ENCODE data around the gene GALNT12. TPM values are rescaled to one million over a fixed set of nuclear protein-coding genes. Genes with fewer than 3 reads are reported as not detected.

The GALNT12 gene
- total RNA-seq, 1 experiment from 2014 or later: 2.7 TPM

DNA sequence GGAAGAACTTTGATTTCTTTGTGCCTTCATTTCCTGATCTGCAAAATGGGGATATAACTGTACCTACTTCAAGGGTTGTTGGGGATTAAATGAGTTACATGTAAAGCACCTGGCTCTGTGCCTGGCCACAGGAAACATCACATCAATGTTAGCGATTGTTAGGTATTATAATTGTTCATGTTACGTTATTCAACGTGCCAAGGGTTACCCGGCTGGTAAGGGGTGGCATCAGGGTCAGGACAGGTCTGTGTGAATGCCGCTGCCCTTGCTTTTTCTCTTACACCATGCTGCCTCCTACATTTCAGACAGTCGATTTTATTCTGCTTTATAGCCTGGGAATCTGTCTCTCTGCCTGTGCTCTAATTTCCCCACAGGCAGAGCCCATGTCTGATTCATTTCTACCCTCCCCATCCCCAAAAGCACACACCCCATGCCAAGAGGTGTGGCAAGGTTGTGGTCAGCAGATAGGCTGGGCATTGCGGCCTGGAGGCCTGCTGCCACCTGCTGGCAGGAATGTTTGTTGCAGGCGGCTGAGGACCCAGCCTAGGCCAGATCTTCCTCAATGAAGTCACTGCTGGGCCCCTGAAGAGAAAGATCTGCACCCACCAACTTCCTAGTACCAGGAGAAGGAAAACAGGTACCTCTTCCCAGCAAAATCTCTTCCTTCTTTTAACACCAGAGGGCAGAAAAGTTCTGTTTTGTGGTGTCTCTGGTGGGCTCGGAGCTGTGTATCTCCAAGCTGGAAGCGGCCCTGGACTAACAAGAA, 16.4 kb upstream of the GALNT12 start:
- Histone ChIP-seq H3K9me3 (replicated peaks) (no peaks in the 10 kb centered on the region), H3K36me3 (peaks cover 21% of the 10 kb centered on the region), H3K4me1 (peaks cover 26% of the 10 kb centered on the region), H3K27ac (peak overlapping the region; percentile 82), H3K27me3 (no peaks in the 10 kb centered on the region), H3K4me3 (no peak overlapping the region)
- DNase-seq: peak; percentile 81 to 88

DNA sequence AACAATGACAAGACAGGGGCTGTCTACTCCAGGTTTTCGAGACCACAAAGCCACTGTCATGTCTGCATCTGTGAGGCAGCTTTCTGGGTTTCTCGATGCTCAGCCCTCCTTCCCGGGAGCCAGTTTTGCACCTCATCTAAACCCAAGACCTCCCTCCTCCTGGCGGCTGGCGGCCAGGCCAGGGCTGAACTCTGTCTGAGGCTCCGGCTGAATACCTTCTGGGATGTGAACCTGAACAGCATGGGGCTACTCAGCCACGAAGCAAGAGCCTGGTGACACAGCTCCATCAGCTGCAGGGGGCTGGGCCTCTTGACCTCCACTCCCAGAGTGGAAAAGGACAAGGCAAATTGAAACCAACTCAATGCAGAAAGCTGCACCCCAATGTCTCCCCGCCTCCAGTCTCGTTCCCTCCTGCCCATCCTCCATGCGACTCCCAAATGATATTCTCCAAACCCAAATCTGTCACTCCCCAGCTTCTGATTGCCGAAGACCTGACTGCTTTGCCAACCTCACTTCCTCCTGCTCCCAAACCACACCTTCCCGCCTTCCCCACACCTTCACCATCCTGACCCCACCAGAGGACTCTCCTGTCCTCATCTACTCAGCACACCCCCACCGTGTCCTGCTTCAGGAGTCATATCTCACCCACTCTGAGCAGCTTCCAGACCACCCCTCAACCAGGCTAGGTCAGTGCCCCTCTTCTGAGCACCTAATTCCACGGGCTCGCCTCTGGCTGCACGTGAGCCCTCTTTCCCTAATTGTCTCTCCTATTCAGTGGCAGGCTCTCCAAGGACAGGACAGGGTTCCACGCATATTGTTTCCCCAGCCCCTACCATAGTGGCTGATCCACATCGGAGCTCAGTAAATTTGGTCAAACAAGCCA, 15.6 kb upstream of the GALNT12 start:
- Histone ChIP-seq H3K36me3 (peaks cover 21% of the 10 kb centered on the region), H3K27me3 (no peaks in the 10 kb centered on the region), H3K27ac (peak overlapping the region; percentile 82; the same call in 1 of the 2 replicates), H3K4me3 (no peak overlapping the region), H3K9me3 (replicated peaks) (no peaks in the 10 kb centered on the region), H3K4me1 (peaks cover 26% of the 10 kb centered on the region)
- no peak for DNase-seq

DNA sequence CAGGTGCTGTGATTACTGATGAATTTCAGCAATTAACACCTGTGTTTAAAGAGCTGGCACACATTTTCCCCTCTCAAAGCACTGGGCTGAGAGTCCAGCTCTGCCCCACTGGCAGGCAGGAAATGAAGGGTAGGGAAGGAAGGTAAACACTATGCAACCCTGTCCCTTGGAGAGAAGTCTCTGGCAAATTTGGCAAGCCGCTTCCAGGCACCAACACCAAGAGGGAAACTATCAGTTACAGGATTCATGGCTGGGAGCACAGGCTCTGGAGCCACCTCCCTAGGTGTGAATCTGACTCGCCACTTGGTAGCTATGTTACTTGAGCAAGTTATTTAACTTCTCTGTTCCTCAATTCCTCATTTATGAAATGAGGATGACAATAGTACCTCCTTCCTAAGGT, 14.4 kb upstream of the GALNT12 start:
- H3K36me3 ChIP-seq: peaks cover 21% of the 10 kb centered on the region
- peaks cover 3% of the 10 kb centered on the region for H3K9me3 ChIP-seq (replicated peaks)
- DNase-seq: no peak
- no peak overlapping the region for H3K27ac ChIP-seq
- no peak overlapping the region for H3K4me3 ChIP-seq
- H3K27me3 ChIP-seq: no peaks in the 10 kb centered on the region
- peaks cover 26% of the 10 kb centered on the region for H3K4me1 ChIP-seq

DNA sequence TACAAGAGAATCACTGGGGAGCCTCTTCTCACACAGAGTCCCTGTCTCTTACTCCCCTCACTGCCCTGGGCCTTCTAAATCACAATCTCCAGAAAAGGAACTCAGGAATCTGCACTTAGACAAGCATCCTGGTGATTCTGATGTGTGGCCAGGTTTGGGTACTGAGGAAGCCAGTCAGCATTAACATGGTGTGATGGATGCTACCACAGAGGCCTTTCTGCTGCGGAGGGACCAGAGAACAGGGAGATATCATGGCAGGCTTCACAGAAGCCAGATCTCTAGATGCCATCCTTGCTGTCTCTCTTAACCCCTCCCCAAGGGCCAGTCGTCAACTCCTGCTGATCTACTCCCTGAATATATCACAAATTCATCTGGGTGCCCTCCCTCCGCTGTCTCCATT, 12.7 kb upstream of the GALNT12 start:
- peaks cover 5% of the 10 kb centered on the region for H3K36me3 ChIP-seq
- no peak overlapping the region for H3K27ac ChIP-seq
- no peak for DNase-seq
- no peaks in the 10 kb centered on the region for H3K27me3 ChIP-seq
- H3K4me3 ChIP-seq: no peak overlapping the region
- H3K9me3 ChIP-seq (replicated peaks): peaks cover 7% of the 10 kb centered on the region
- peaks cover 22% of the 10 kb centered on the region for H3K4me1 ChIP-seq

DNA sequence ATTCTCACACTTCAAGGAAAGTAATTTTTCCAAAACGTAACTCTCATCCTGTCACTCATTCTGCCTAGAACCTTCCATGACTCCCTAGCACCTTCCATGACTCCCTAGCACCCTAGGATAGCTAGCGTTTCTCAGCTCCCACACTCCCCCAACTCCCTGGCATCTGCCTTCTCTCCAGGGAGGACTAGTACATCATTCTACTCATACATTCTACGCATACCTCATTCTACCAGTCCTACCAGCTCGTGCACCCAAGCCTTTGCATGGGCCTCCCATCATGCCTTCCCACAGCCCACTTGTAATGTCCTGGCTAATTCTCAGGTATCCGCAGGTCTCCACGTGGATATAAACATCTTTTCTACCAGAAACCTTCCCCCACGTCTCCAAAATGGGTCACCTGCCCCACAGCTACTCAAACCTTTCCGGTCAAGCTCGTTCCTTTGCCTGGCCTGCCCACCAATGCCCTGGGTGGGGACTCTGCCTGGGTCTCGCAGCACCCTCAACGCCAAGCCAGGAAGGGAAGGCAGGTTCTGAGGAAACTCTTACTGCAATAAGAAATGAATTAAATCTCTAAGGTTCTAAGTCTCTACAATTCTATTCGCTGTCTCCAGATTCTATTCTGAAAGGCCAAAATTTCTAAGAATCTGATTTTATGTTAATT, 12.0 kb upstream of the GALNT12 start:
- DNase-seq: no peak
- peaks cover 7% of the 10 kb centered on the region for H3K9me3 ChIP-seq (replicated peaks)
- peak overlapping the region; percentile 88 for H3K4me3 ChIP-seq
- H3K4me1 ChIP-seq: peaks cover 16% of the 10 kb centered on the region
- H3K36me3 ChIP-seq: no peaks in the 10 kb centered on the region
- no peaks in the 10 kb centered on the region for H3K27me3 ChIP-seq
- H3K27ac ChIP-seq: peak overlapping the region; percentile 46; the same call in 1 of the 2 replicates

DNA sequence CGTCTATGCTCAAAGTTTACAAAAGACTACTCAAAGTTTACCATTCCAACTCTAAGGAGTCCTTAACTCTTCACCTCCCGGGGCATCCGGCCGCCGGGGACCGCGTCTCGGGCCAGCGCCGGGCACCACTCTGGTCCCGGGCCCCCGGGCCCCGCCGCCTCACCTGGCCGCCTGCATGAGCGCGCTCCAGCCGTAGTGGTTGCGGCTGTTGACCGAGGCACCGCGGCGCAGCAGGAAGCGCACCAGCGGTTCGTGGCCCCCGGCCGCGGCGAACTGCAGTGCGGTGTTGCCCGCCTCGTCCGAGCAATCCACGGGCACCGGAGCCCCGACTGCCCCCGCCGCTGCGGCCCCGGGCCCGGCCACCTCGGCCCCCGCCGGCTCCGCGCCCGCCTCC, 11.5 kb upstream of the GALNT12 start:
- no peaks in the 10 kb centered on the region for H3K27me3 ChIP-seq
- H3K4me1 ChIP-seq: peaks cover 11% of the 10 kb centered on the region
- H3K9me3 ChIP-seq (replicated peaks): peaks cover 7% of the 10 kb centered on the region
- H3K36me3 ChIP-seq: no peaks in the 10 kb centered on the region
- H3K4me3 ChIP-seq: peak overlapping the region; percentile 88
- H3K27ac ChIP-seq: peak overlapping the region; percentile 46; the same call in 1 of the 2 replicates
- DNase-seq: peak; percentile 30 to 44

DNA sequence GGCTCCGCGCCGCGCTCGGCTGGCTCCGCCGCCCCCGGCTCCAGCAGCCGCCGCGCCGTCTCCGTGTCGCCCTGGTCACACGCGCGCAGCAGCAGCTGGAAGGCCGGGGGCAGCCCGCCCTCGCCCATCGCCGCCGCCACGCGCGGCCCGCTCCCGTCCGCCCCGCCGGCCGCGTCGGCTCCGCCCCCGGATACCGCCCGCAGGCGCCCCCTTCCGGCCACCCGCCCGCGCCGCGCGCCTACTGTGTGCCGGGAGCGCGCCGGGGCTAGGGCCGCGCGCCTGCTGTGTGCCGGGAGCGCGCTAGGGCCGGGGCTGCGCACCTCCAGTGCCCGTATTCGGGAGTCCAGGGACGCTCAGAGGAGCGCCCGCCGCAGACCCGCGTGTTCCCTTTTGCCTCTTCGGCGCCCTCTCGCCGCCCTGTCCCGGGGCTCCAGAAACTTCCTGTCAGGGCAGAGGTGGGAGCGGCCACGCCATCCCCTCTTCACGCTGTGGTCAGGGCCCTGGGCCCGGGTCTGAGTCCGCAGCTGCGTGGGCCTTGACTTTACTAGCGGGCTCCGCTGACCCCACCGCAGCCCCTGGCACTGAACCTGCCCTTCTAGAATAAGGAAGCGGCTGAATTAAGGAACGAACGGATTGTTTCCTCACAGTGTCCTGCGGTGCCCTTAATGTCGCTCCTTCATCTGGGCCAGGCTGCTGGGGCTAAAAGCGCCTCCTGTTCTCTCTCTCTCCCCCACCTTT, 10.9 kb upstream of the GALNT12 start, which contains the start of gene ANKS6:
Gene ANKS6, minus strand, starts transcription at position 192 of the 738 bp plus-strand sequence. Its CDS starts 64 bp downstream, at position 128.
- Histone ChIP-seq H3K27ac (peak within 1 kb of the TSS; percentile 46; the same call in 1 of the 2 replicates), H3K4me3 (peak within 1 kb of the TSS; percentile 88), H3K36me3 (no peaks in the 10 kb centered on the region), H3K9me3 (replicated peaks) (peaks cover 7% of the 10 kb centered on the region), H3K27me3 (no peaks in the 10 kb centered on the region), H3K4me1 (peaks cover 6% of the 10 kb centered on the region)
- DNase-seq: peak; percentile 82 to 88

DNA sequence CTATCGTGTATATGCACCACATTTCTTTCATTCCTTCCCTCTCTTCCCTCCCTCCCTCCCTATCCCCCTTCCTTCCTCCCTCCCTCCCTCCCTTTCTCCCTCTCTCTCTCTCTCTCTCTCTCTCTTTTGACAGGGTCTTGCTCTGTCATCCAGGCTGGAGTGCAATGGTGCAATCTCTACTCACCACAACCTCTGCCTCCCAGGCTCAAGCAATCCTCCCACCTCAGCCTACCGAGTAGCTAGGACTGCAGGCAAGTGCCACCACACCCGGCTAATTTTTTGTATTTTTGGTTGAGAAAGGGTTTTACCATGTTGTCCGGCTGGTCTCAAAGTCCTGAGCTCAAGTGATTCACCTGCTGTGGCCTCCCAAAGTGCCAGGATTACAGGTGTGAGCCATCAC, 10.0 kb upstream of the GALNT12 start:
- H3K4me1 ChIP-seq: no peaks in the 10 kb centered on the region

DNA sequence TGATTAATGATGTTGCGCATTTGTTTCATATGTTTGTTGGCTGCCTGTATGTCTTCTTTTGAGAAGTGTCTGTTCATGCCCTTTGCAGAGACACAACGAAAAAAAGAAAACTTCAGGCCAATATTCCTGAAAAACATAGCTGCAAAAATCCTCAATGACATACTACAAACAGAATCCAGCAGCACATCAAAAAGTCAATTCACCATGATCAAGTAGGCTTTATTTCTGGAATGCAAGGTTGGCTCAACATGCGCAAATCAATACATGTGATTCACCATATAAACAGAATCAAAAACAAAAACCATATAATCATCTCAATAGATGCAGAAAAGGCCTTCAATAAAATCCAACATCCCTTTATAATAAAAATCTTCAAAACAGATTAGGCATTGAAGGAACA, 9.2 kb upstream of the GALNT12 start:
- Histone ChIP-seq H3K27ac (no peak overlapping the region), H3K4me3 (no peak overlapping the region), H3K36me3 (no peaks in the 10 kb centered on the region), H3K4me1 (no peaks in the 10 kb centered on the region), H3K27me3 (no peaks in the 10 kb centered on the region; the same call in 1 of the 2 replicates), H3K9me3 (replicated peaks) (peaks cover 7% of the 10 kb centered on the region)
- DNase-seq: no peak

More for the DNA sequence above, 10.0 kb upstream of the GALNT12 start:
- Histone ChIP-seq H3K27me3 (no peaks in the 10 kb centered on the region), H3K27ac (no peak overlapping the region), H3K4me3 (no peak overlapping the region), H3K9me3 (replicated peaks) (peaks cover 7% of the 10 kb centered on the region), H3K36me3 (no peaks in the 10 kb centered on the region)
- DNase-seq: no peak

DNA sequence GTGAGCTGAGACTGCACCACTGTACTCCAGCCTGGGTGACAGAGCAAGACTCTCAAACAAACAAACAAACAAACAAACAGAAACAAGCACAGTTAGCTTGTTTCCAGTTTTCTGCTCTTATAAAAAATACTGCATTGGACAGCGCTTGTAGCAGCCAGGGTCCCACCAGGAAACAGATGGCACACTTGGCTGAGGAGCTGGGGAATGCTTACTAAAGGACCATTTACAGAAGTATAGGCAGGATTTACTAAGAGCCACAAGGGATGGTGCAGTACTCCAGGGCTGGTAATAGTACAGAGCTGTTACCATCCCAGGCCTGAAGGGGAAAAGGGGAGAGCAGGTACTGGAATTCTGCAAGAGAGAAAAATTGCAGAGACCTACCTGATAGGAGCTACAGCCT, 5.9 kb upstream of the GALNT12 start:
- DNase-seq: no peak
- Histone ChIP-seq H3K27ac (no peak overlapping the region), H3K4me1 (no peaks in the 10 kb centered on the region), H3K4me3 (no peak overlapping the region), H3K36me3 (no peaks in the 10 kb centered on the region), H3K9me3 (replicated peaks) (peaks cover 7% of the 10 kb centered on the region), H3K27me3 (peaks cover 7% of the 10 kb centered on the region; the same call in 1 of the 2 replicates)

DNA sequence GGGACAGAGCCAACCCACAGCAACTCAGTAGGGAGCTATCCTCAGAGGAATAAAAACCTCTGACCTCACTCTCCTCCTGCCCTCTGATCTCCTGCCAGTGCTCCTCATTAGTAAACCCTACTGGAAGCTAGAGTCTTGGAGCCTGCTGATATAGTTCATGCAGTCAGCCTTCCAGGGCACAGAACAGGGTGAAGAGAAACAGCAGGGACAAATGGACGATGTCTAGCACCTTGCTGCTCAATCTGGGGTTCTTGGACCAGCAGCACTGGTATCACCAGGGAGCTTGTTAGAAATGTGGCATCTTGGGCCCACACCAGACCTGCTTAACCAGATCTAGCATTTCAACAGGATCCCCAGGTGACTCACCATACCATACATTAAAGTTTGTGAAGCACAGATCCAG, 5.5 kb upstream of the GALNT12 start:
- H3K9me3 ChIP-seq (replicated peaks): peaks cover 7% of the 10 kb centered on the region

DNA sequence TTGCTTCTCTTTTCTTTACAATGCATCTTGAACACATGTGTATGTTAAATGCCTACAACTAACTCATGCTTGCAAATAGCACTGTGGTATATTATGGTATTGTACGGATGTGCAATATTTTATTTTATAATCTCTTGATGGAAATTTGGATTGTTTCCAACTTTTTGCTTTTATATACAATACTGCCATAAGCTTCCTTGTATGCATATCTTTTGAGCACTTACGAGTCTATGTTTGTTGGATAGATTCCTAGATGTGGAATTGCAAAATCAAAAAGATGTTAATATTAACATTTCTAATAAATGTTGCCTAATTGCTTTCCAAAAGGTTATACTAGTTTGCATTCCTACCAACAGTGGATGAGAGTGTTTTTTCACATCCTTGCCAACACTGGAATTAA, 3.4 kb upstream of the GALNT12 start:
- no peak for DNase-seq
- no peak overlapping the region for H3K4me3 ChIP-seq
- no peak overlapping the region for H3K27ac ChIP-seq
- no peaks in the 10 kb centered on the region for H3K9me3 ChIP-seq (replicated peaks)
- no peaks in the 10 kb centered on the region for H3K36me3 ChIP-seq
- H3K27me3 ChIP-seq: peaks cover 7% of the 10 kb centered on the region
- no peaks in the 10 kb centered on the region for H3K4me1 ChIP-seq

More for the DNA sequence above, 5.5 kb upstream of the GALNT12 start:
- Histone ChIP-seq H3K4me1 (no peaks in the 10 kb centered on the region), H3K27me3 (peaks cover 7% of the 10 kb centered on the region), H3K4me3 (no peak overlapping the region), H3K27ac (no peak overlapping the region), H3K36me3 (no peaks in the 10 kb centered on the region)
- no peak for DNase-seq

DNA sequence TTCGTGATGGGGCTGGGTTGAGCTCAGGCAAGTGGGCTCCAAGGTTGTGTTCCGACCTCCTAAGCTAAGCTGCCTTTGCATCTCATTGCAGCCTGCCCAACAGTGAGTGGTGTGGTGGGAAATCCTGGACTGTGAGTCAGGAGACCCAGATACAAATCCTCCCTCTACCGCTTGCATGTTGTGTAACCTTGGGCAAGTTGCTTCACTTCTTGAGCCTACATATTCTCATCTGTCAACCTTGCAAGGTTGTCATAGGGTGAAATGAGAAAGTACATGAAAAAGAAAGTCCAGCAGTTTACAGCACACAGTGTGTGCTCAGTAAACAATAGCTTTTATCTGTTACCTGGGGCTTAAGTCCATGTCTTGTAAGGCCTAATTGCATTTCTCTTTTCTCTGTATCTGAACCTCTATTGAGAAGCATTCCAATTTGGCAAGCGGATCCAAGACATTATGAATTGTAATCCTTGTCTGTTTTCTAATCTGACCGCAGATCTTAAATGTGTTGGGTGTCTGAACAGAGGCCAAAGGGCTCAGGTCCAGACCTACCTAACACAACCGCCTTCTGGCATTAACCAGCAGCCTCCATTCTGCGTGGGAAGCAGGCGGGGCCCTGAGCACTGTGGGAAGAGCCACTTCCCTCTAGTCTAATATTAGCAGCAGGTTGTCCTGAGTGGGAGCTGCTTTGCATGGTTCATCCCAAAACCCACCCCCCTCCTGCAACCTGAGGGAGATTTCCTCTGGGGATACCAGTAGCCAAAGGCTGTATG, 1.8 kb upstream of the GALNT12 start:
- Histone ChIP-seq H3K36me3 (no peaks in the 10 kb centered on the region), H3K27me3 (peaks cover 7% of the 10 kb centered on the region), H3K4me1 (peaks cover 12% of the 10 kb centered on the region), H3K4me3 (no peak overlapping the region), H3K9me3 (replicated peaks) (no peaks in the 10 kb centered on the region), H3K27ac (no peak overlapping the region)
- DNase-seq: no peak

All from SJCRH30 (cell line).